GM21423 (cell line): Measurements from ENCODE around the gene KIF16B.
"Not testable (repeated sequence)": the region's sequence is repeated elsewhere in the genome, so short reads cannot be mapped to it uniquely, and the experiment has no call there.

Experiments
- ATAC-seq: cut with Tn5 transposase; IDR thresholded peaks from one replicate; pipeline ENCODE4 v1.9.1; 2021; ENCODE audit warnings: mild to moderate bottlenecking, moderate library complexity; ENCODE audit not compliant: unreplicated experiment

Gene KIF16B

GRCh38 chr20:16526433-16527380 is 46.5 kb downstream of the KIF16B start:
- no peak for ATAC-seq

GRCh38 chr20:16522651-16523050 is 50.6 kb downstream of the KIF16B start:
- ATAC-seq: not testable (repeated sequence)

GRCh38 chr20:16520154-16520553 is 53.1 kb downstream of the KIF16B start:
- ATAC-seq: no peak

GRCh38 chr20:16519673-16520072 is 53.6 kb downstream of the KIF16B start:
- not testable (repeated sequence) for ATAC-seq

- ATAC-seq: no peak
Measured at GRCh38 chr20:16518784-16519084, 54.5 kb downstream of the KIF16B start.

- ATAC-seq: no peak
Measured at GRCh38 chr20:16517946-16518783, 55.1 kb downstream of the KIF16B start.

GRCh38 chr20:16516794-16517193 is 56.5 kb downstream of the KIF16B start:
- no peak for ATAC-seq

- no peak for ATAC-seq
Measured at GRCh38 chr20:16515046-16515445, 58.2 kb downstream of the KIF16B start.

GRCh38 chr20:16514140-16514539 is 59.1 kb downstream of the KIF16B start:
- no peak for ATAC-seq

GRCh38 chr20:16505894-16506293 is 67.4 kb downstream of the KIF16B start:
- ATAC-seq: no peak

- ATAC-seq: no peak
Measured at GRCh38 chr20:16501301-16501700, 71.9 kb downstream of the KIF16B start.

- no peak for ATAC-seq
Measured at GRCh38 chr20:16500197-16500596, 73.1 kb downstream of the KIF16B start.

GRCh38 chr20:16498526-16499253 is 74.6 kb downstream of the KIF16B start:
- no peak for ATAC-seq

- ATAC-seq: no peak
Measured at GRCh38 chr20:16497896-16498295, 75.4 kb downstream of the KIF16B start.

GRCh38 chr20:16493486-16493885 is 79.8 kb downstream of the KIF16B start:
- ATAC-seq: no peak

GRCh38 chr20:16491294-16491905 is 81.8 kb downstream of the KIF16B start:
- ATAC-seq: peak; percentile 76

GRCh38 chr20:16490696-16491095 is 82.6 kb downstream of the KIF16B start:
- no peak for ATAC-seq

- ATAC-seq: no peak
Measured at GRCh38 chr20:16488616-16489015, 84.6 kb downstream of the KIF16B start.

- ATAC-seq: no peak
Measured at GRCh38 chr20:16488086-16488485, 85.2 kb downstream of the KIF16B start.

GRCh38 chr20:16486532-16486931 is 86.7 kb downstream of the KIF16B start:
- no peak for ATAC-seq

GRCh38 chr20:16485401-16485800 is 87.8 kb downstream of the KIF16B start:
- ATAC-seq: no peak
